HCT116 (cell line): ENCODE data around the gene CAMKMT. TPM values are rescaled to one million over a fixed set of nuclear protein-coding genes. Genes with fewer than 3 reads are reported as not detected.

Experiments
- ATAC-seq: fragments of 200-7000 bp; cut with Tn5 transposase; 2 replicates; pipeline ENCODE4 v1.9.1; 2020; ENCODE audit warnings: mild to moderate bottlenecking, moderate library complexity
- BruUV-seq: library from RNA; stranded (reverse); fragments of 400-500 nt; replicated peaks from 2 replicates; lab custom pipeline; 2021; lab: Mats Ljungman, UMichigan
- CTCF ChIA-PET: fragments of 300-600 bp; sonication (Branson Sonifier 250); formaldehyde crosslinking; loops from one replicate; lab custom pipeline; 2021; ENCODE audit warnings: antibody characterized with exemption; lab: Charles Lee
- POLR2A ChIA-PET: fragments of 300-600, 350-600 bp; sonication (Branson Sonifier 250); formaldehyde crosslinking; loops from one replicate; lab custom pipeline; 2021; ENCODE audit warnings: antibody characterized with exemption; lab: Charles Lee
- RAD21 ChIA-PET, 2 experiments: fragments of 300-600 bp; sonication (Branson Sonifier 250); formaldehyde crosslinking; loops; one replicate each; lab custom pipeline; 2023; ENCODE audit warnings: low total read pairs in 2 of 2; ENCODE audit not compliant: uncharacterized antibody in 2 of 2, unreplicated experiment in 2 of 2, low non-redundant PET in 1 of 2; lab: Charles Lee
- DNase-seq: peaks from one replicate; pipeline ENCODE4 v3.0.0-alpha.2; 2010; ENCODE audit warnings: low read depth, low spot score
- H2AFZ ChIP-seq: fragments of 200-600 bp; shearing (Covaris generic), sonication (generic); 2 replicates; pipeline ENCODE4 v1.6.1; 2017; ENCODE audit warnings: low read depth, mixed run types, mixed read lengths, antibody characterized with exemption, low read length; ENCODE audit not compliant: poor library complexity, severe bottlenecking
- H3K27ac ChIP-seq: 2 replicates; pipeline ENCODE4 v1.5.1; 2012; ENCODE audit warnings: low read depth, low read length
- H3K27me3 ChIP-seq: fragments of 200-600 bp; sonication (generic); 2 replicates; pipeline ENCODE4 v1.6.1; 2016; ENCODE audit warnings: mixed run types, low read length, mixed read lengths; ENCODE audit not compliant: insufficient read depth
- H3K36me3 ChIP-seq, 2 experiments: fragments of 200-500 bp in 1 of 2; fragments of 200-600 bp in 1 of 2; sonication (Bioruptor generic) in 1 of 2; sonication (generic) in 1 of 2; 2 replicates each; pipeline versions ENCODE4 v1.5.1 to v1.6.1; 2014 to 2016; ENCODE audit warnings: low read length in 2 of 2, inconsistent platforms in 1 of 2, mixed read lengths in 1 of 2, mixed run types in 1 of 2; ENCODE audit not compliant: insufficient read depth in 2 of 2, control insufficient read depth in 1 of 2
- H3K4me1 ChIP-seq, 2 experiments: fragments of 200-600 bp in 1 of 2; sonication (generic) in 1 of 2; 2 replicates each; pipeline versions ENCODE4 v1.5.1 to v1.6.1; 2012 to 2017; ENCODE audit warnings: low read length in 2 of 2, inconsistent platforms in 1 of 2, mild to moderate bottlenecking in 1 of 2, mixed read lengths in 1 of 2, mixed run types in 1 of 2, moderate library complexity in 1 of 2; ENCODE audit not compliant: insufficient read depth in 2 of 2, control insufficient read depth in 1 of 2
- H3K4me2 ChIP-seq: fragments of 200-600 bp; sonication (generic); 2 replicates; pipeline ENCODE4 v1.6.1; 2017; ENCODE audit warnings: mixed run types, low read length, mixed read lengths
- H3K4me3 ChIP-seq, 2 experiments: fragments of 200-600 bp in 1 of 2; sonication (generic) in 1 of 2; replicated peaks in 1 of 2; 2 replicates each; pipeline ENCODE4 v1.5.1; 2011 to 2016; ENCODE audit warnings: low read length in 2 of 2, control low read depth in 1 of 2, low read depth in 1 of 2, mild to moderate bottlenecking in 1 of 2, mixed read lengths in 1 of 2, mixed run types in 1 of 2
- H3K79me2 ChIP-seq: fragments of 200-600 bp; sonication (generic); 2 replicates; pipeline ENCODE4 v1.6.1; 2017; ENCODE audit warnings: mild to moderate bottlenecking, mixed run types, low read length, moderate library complexity, mixed read lengths; ENCODE audit not compliant: insufficient read depth
- H3K9ac ChIP-seq: fragments of 200-600 bp; sonication (generic); 2 replicates; pipeline ENCODE4 v1.6.1; 2016; ENCODE audit warnings: low read length, mixed read lengths
- H3K9me2 ChIP-seq: fragments of 200-600 bp; sonication (generic), shearing (Covaris generic); 2 replicates; pipeline ENCODE4 v1.6.1; 2017; ENCODE audit warnings: mixed run types, mild to moderate bottlenecking, moderate library complexity; ENCODE audit not compliant: insufficient read depth
- H3K9me3 ChIP-seq, 2 experiments: fragments of 200-500 bp in 1 of 2; fragments of 200-600 bp in 1 of 2; sonication (Bioruptor generic) in 1 of 2; sonication (generic) in 1 of 2; 2 replicates each; pipeline ENCODE4 v1.6.1; 2014 to 2017; ENCODE audit warnings: low read length in 2 of 2, mixed read lengths in 2 of 2, inconsistent platforms in 1 of 2, low read depth in 1 of 2, mild to moderate bottlenecking in 1 of 2, mixed run types in 1 of 2, moderate library complexity in 1 of 2; ENCODE audit not compliant: control insufficient read depth in 1 of 2, insufficient read depth in 1 of 2
- H4K20me1 ChIP-seq: fragments of 200-600 bp; sonication (generic), shearing (Covaris generic); 2 replicates; pipeline ENCODE4 v1.6.1; 2017; ENCODE audit warnings: mixed run types, mild to moderate bottlenecking, moderate library complexity; ENCODE audit not compliant: insufficient read depth
- ATF3 ChIP-seq: IDR thresholded peaks from 2 replicates; pipeline ENCODE4 v1.6.1; 2012
- CBX3 ChIP-seq: IDR thresholded peaks from 2 replicates; pipeline ENCODE4 v1.6.1; 2012; ENCODE audit warnings: low read depth
- CEBPB ChIP-seq: IDR thresholded peaks from 2 replicates; pipeline ENCODE4 v1.6.1; 2012; ENCODE audit warnings: low read depth
- EZH2phosphoT487 ChIP-seq: fragments of 200-600 bp; IDR thresholded peaks from 2 replicates; pipeline ENCODE4 v1.6.1; 2018; ENCODE audit warnings: antibody characterized with exemption, borderline replicate concordance
- FOSL1 ChIP-seq: IDR thresholded peaks from 2 replicates; pipeline ENCODE4 v1.6.1; 2012; ENCODE audit warnings: low read depth
- JUND ChIP-seq: IDR thresholded peaks from 2 replicates; pipeline ENCODE4 v1.6.1; 2012
- MAX ChIP-seq: IDR thresholded peaks from 2 replicates; pipeline ENCODE4 v1.6.1; 2012
- POLR2A ChIP-seq: IDR thresholded peaks from 2 replicates; pipeline ENCODE4 v1.7.0; 2011; ENCODE audit warnings: borderline replicate concordance; ENCODE audit not compliant: insufficient read depth, insufficient read length; ENCODE audit errors: extremely low read depth
- REST ChIP-seq: IDR thresholded peaks from 2 replicates; pipeline ENCODE4 v1.6.1; 2012; ENCODE audit warnings: low read depth
- SP1 ChIP-seq: IDR thresholded peaks from 2 replicates; pipeline ENCODE4 v1.6.1; 2012; ENCODE audit warnings: low read depth
- TCF7L2 ChIP-seq: IDR thresholded peaks from 2 replicates; pipeline ENCODE4 v1.7.0; 2011; ENCODE audit warnings: borderline replicate concordance, inconsistent platforms; ENCODE audit not compliant: insufficient read depth, insufficient read length; ENCODE audit errors: extremely low read depth
- YY1 ChIP-seq: IDR thresholded peaks from 2 replicates; pipeline ENCODE4 v1.6.1; 2011; ENCODE audit warnings: low read length, low read depth, moderate library complexity, mild to moderate bottlenecking; ENCODE audit not compliant: insufficient replicate concordance; ENCODE audit errors: extremely low read depth
- ZFX ChIP-seq: fragments of 450-650 bp; IDR thresholded peaks from 2 replicates; pipeline ENCODE4 v1.6.1; 2017
- intact Hi-C: fragments of 100-400 bp; cut with micrococcal nuclease; formaldehyde crosslinking; loops from 2 replicates; pipeline ENCODE4 v1.10.0; 2022
- total RNA-seq: library from RNA; stranded (reverse); gene quantifications from one replicate; pipeline ENCODE4 v1.2.1, GENCODE V29; 2021; ENCODE audit not compliant: unreplicated experiment

The CAMKMT gene
- total RNA-seq, 1 experiment from 2014 or later = 10.6 TPM

- Histone ChIP-seq H3K27ac (no peak overlapping the region), H2AFZ (no peak overlapping the region), H3K4me2 (peak overlapping the region; percentile 48), H3K27me3 (no peaks in the 10 kb centered on the region), H3K9me2 (no peaks in the 10 kb centered on the region), H3K4me3 (no peak overlapping the region), H4K20me1 (no peaks in the 10 kb centered on the region), H3K4me1 (peaks cover 16 to 28% of the 10 kb centered on the region in 2 experiments), H3K9me3 (no peaks in the 10 kb centered on the region), H3K79me2 (no peaks in the 10 kb centered on the region), H3K9ac (no peak overlapping the region), H3K36me3 (no peaks in the 10 kb centered on the region)
- BruUV-seq = no TSS peak
- intact Hi-C loops = no loop called here
- ATAC-seq (no peak), DNase-seq (no peak)
- TF ChIP-seq EZH2phosphoT487 (no peak), SP1 (no peak), ZFX (no peak), REST (no peak), ATF3 (no peak), POLR2A (no peak), CBX3 (no peak), JUND (no peak), MAX (no peak), YY1 (no peak), CEBPB (no peak), FOSL1 (no peak), TCF7L2 (no peak)
- ChIA-PET CTCF (interaction anchor here (0.9 kb wide), 1 partner anchor 69 kb away, joined by 3 read pairs; no protein-coding TSS in a partner anchor), RAD21 (no interaction called here), POLR2A (no interaction called here)
Observed at GRCh38 chr2:44548221-44549098, 186.7 kb downstream of the CAMKMT start.
